D721Med (cell line): ENCODE data around the gene OR56A1.

ENCODE experiments used
- DNase-seq: peaks from one replicate; pipeline ENCODE4 v3.0.0; 2011; ENCODE audit warnings: low spot score; ENCODE audit not compliant: insufficient read length
- FAIRE-seq: peaks from 2 replicates; lab custom pipeline; 2011; peaks lifted over from hg19 to GRCh38; lab: Jason Lieb, UNC
- TF ChIP-seq, protein P1 (sequence below): IDR thresholded peaks from 2 replicates; pipeline ENCODE4 v1.5.1; 2012; ENCODE audit warnings: mild to moderate bottlenecking, control low read depth; ENCODE audit not compliant: insufficient read depth; ENCODE audit errors: missing control alignments

OR56A1 gene

DNA sequence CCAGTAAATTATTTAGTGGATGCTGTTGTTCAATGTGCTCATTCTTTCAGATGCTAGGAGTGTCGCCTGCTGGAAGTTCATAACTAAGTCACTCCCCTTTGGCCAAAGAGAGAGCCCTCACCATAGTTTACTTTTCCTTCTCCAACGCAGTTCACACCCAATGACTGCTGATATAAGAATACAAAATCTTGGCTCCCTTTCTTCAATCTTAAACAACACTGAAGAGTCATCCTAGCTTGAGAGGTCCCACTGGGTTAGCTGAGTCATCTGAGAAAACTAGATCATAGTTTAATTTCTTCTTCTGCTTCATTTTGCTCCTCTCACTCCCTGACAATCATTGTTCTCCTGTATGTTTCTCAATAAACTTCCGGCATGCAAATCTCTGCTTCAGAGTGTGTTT lies 38.4 kb downstream of the OR56A1 start:
- TF ChIP-seq, protein P1, sequence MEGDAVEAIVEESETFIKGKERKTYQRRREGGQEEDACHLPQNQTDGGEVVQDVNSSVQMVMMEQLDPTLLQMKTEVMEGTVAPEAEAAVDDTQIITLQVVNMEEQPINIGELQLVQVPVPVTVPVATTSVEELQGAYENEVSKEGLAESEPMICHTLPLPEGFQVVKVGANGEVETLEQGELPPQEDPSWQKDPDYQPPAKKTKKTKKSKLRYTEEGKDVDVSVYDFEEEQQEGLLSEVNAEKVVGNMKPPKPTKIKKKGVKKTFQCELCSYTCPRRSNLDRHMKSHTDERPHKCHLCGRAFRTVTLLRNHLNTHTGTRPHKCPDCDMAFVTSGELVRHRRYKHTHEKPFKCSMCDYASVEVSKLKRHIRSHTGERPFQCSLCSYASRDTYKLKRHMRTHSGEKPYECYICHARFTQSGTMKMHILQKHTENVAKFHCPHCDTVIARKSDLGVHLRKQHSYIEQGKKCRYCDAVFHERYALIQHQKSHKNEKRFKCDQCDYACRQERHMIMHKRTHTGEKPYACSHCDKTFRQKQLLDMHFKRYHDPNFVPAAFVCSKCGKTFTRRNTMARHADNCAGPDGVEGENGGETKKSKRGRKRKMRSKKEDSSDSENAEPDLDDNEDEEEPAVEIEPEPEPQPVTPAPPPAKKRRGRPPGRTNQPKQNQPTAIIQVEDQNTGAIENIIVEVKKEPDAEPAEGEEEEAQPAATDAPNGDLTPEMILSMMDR = no peak
- DNase-seq = no peak
- no peak for FAIRE-seq

DNA sequence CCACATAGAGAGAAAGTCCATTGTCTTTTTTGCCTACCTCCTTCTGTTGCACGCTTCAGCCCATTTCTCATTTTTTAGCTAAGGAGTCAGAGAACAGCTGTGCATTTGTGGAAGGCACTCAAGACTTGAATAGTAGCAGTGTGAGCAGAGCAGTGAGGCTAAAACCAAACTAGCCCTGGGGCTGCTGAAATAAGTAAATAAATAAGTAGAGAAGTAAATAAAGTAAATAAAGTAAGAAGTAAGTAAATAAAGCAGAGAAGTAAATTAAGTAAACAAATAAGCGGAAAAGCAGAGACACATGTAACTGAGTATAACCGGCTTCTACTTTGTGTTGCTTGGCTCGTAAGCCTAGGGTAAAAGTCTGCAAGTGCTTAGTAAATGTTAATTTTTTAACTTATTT lies 41.4 kb downstream of the OR56A1 start:
- TF ChIP-seq, protein P1 = no peak
- FAIRE-seq (no peak), DNase-seq (no peak)

DNA sequence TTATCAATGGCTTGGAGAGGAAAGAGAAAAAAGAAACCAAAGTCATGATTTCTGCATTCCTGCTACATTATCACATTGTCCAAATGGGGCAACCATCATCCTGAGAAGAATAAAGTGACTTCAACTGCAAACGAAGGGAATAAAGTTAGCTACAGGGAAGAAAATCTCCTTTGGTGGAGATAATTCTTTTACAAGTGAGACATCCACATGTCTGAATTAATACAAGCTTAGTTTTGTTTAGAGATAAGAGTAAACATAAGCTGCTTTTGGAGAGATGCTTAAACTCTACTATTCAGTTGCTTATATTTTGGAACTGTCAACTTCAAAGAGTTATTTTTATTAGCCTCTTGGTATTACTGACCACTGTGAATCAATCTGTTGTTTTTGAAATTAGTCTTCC lies 43.7 kb downstream of the OR56A1 start, which contains the start of gene OR52L1:
OR52L1 (minus strand) TSS at position 101 of the 400 bp plus-strand sequence; CDS start at position 46, 55 bp downstream.
- no peak for DNase-seq
- FAIRE-seq = no peak
- TF ChIP-seq, protein P1 = no peak

- TF ChIP-seq, protein P1 = no peak
- DNase-seq = no peak
- no peak for FAIRE-seq
These were observed 47.1 kb downstream of the OR56A1 start for GRCh38 chr11:5983443-5983842.

GRCh38 chr11:5973530-5973929 lies 57.0 kb downstream of the OR56A1 start:
- DNase-seq (no peak), FAIRE-seq (no peak)
- TF ChIP-seq, protein P1 = no peak
